ENCODE measurements around the gene SYN1. TPM values are rescaled to one million over a fixed set of nuclear protein-coding genes. Genes with fewer than 3 reads are reported as not detected.

SYN1 gene
- total RNA-seq, 1 donor from 2014 or later, result 1.9 TPM

- Mint-ChIP-seq H3K36me3 (ENCODE audit: unreplicated experiment) (peaks cover 20% of the 10 kb centered on the region), H3K4me3 (ENCODE audit: unreplicated experiment) (no peak overlapping the region), H3K27ac (ENCODE audit: unreplicated experiment) (no peak overlapping the region), H3K9me3 (ENCODE audit: unreplicated experiment) (peaks cover 5% of the 10 kb centered on the region), H3K27me3 (ENCODE audit: unreplicated experiment) (no peaks in the 10 kb centered on the region), H3K4me1 (ENCODE audit: unreplicated experiment) (no peaks in the 10 kb centered on the region)
- TF ChIP-seq CTCF (IDR thresholded peaks at IDR 0.05), result no peak
- no peak for DNase-seq (ENCODE audit: extremely low spot score, unreplicated experiment)
These were observed 15.4 kb upstream of the SYN1 start for GRCh38 chrX:47634871-47635575.

DNA sequence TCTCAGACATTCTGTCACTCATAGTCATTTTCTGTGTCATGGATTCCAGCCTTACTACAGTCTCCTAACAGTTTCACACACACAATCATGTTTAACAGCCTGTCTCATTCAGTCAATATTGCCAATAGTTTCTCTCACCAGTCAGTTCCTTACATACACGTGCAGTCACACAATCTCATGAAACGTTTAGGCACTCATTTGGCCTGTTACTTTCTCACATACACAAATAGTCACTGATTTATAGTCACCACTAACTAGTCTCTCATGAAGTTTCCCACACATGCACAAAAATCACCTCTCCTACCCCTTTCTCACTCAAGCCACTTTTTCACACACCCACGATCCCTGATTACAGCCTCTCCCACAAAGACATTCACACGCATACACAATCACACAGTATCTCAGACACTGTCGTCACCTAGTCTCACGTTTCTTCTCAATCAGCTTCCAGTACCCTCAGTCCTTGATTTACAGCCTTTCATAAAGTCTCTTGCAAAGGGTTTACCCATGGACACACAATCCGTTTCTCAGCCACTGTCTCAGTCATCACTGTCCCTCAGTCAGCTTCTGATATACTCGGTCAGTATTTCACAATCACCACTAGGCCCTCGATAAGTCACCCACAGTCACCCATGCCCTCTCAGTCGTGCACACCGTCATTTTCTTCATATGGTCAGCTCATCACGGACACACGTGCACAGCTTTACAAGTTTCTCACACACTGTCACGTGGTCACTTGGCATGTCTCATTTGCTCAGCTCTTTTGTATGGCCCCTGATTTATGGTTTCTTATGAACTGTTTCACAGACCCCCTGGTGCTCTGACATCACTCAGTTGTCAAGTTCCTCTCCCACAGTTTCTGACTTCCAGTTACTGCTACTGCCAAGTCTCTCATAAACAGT lies 14.3 kb upstream of the SYN1 start:
- peaks cover 13% of the 10 kb centered on the region for H3K36me3 Mint-ChIP-seq (ENCODE audit: unreplicated experiment)
- no peaks in the 10 kb centered on the region for H3K4me1 Mint-ChIP-seq (ENCODE audit: unreplicated experiment)
- H3K27ac Mint-ChIP-seq (ENCODE audit: unreplicated experiment), result no peak overlapping the region
- TF ChIP-seq CTCF (IDR thresholded peaks at IDR 0.05), result no peak
- no peak overlapping the region for H3K4me3 Mint-ChIP-seq (ENCODE audit: unreplicated experiment)
- H3K9me3 Mint-ChIP-seq (ENCODE audit: unreplicated experiment), result no peaks in the 10 kb centered on the region
- no peak for DNase-seq (ENCODE audit: extremely low spot score, unreplicated experiment)
- H3K27me3 Mint-ChIP-seq (ENCODE audit: unreplicated experiment), result no peaks in the 10 kb centered on the region

DNA sequence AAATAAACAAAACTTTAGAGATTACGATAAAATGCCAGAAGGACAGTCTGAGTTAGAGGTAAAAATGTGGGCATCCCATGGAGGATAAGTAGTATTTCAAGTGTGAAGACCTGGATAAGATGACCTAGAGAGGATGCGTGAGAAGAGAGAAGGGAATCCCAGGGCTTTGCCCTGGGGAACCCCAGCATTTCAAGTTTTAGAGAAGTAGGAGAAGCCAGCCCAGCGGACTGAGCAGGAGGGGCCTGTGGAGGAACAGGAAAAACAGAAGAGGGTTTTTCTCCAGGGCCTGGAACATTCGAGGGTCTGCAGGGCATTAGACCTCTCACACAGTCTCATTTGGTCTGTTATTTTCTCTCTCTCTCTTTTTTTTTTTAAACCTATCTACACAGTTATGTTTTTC lies 13.0 kb upstream of the SYN1 start:
- H3K4me3 Mint-ChIP-seq (ENCODE audit: unreplicated experiment), result no peak overlapping the region
- H3K36me3 Mint-ChIP-seq (ENCODE audit: unreplicated experiment), result peaks cover 10% of the 10 kb centered on the region
- H3K9me3 Mint-ChIP-seq (ENCODE audit: unreplicated experiment), result no peaks in the 10 kb centered on the region
- no peak overlapping the region for H3K27ac Mint-ChIP-seq (ENCODE audit: unreplicated experiment)
- H3K4me1 Mint-ChIP-seq (ENCODE audit: unreplicated experiment), result no peaks in the 10 kb centered on the region
- no peak for TF ChIP-seq CTCF (IDR thresholded peaks at IDR 0.05)
- no peak for DNase-seq (ENCODE audit: extremely low spot score, unreplicated experiment)
- no peaks in the 10 kb centered on the region for H3K27me3 Mint-ChIP-seq (ENCODE audit: unreplicated experiment)

- TF ChIP-seq CTCF (IDR thresholded peaks at IDR 0.05), result no peak
- H3K4me3 Mint-ChIP-seq (ENCODE audit: unreplicated experiment), result no peak overlapping the region
- H3K9me3 Mint-ChIP-seq (ENCODE audit: unreplicated experiment), result no peaks in the 10 kb centered on the region
- no peaks in the 10 kb centered on the region for H3K4me1 Mint-ChIP-seq (ENCODE audit: unreplicated experiment)
- H3K36me3 Mint-ChIP-seq (ENCODE audit: unreplicated experiment), result peaks cover 4% of the 10 kb centered on the region
- H3K27ac Mint-ChIP-seq (ENCODE audit: unreplicated experiment), result no peak overlapping the region
- no peak for DNase-seq (ENCODE audit: extremely low spot score, unreplicated experiment)
- no peaks in the 10 kb centered on the region for H3K27me3 Mint-ChIP-seq (ENCODE audit: unreplicated experiment)
These were observed 12.0 kb upstream of the SYN1 start for GRCh38 chrX:47631676-47632075.

Measured in osteocyte (in vitro differentiated cells).